ENCODE results near the gene POLRMT.

GRCh38 chr19:597406-598315 is 35.7 kb downstream of the POLRMT start:
- TF ChIP-seq POLR2AphosphoS5 (IDR thresholded peaks at IDR 0.05; ENCODE audit: low read depth, low read length) (no peak), REST (IDR thresholded peaks at IDR 0.05; ENCODE audit: insufficient read depth in 1 of 2, low read depth in 2 of 2, low read length in 2 of 2) (no peak; a peak in 1 of 4 replicates), TAF1 (IDR thresholded peaks at IDR 0.05; ENCODE audit: borderline replicate concordance, insufficient read depth, low read length) (no peak), SIN3A (IDR thresholded peaks at IDR 0.05; ENCODE audit: borderline replicate concordance, insufficient read depth, low read length) (no peak), FOXP2 (optimal IDR thresholded peaks at IDR 0.05; ENCODE audit: borderline replicate concordance, extremely low read depth, extremely low read length, insufficient read depth) (no peak)
